Measurements from ENCODE around the gene BTBD2. TPM values are rescaled to one million over a fixed set of nuclear protein-coding genes. Genes with fewer than 3 reads are reported as not detected.

The BTBD2 gene
- total and polyA plus RNA-seq, 2 experiments from 2014 or later = 23.8 to 130 TPM

- TF ChIP-seq REST (IDR thresholded peaks at IDR 0.05; ENCODE audit: unreplicated experiment) (no peak), CTCF (conservative IDR thresholded peaks at IDR 0.05; ENCODE audit: low read depth in 2 of 2) (no peak), CREB1 (CRISPR knock-in tag; IDR thresholded peaks at IDR 0.05; ENCODE audit: low read depth) (no peak), ZNF114 (CRISPR knock-in tag; IDR thresholded peaks at IDR 0.05) (no peak), EZH2phosphoT487 (IDR thresholded peaks at IDR 0.05; ENCODE audit: unreplicated experiment) (no peak), ETS1 (IDR thresholded peaks at IDR 0.05) (no peak), STAT1 (IDR thresholded peaks at IDR 0.05; ENCODE audit: unreplicated experiment) (no peak)
Observed at GRCh38 chr19:1941146-1942077, 74.1 kb downstream of the BTBD2 start, which contains the start of gene CSNK1G2 (continued).

GRCh38 chr19:1938071-1938470 lies 77.4 kb downstream of the BTBD2 start:
- Histone ChIP-seq H3F3A (replicated peaks; ENCODE audit: low read depth) (peaks cover 7% of the 10 kb centered on the region), H3K4me3 (no peak overlapping the region), H3K4me1 (ENCODE audit: insufficient read depth) (peaks cover 12% of the 10 kb centered on the region), H3K27me3 (ENCODE audit: insufficient read depth) (no peaks in the 10 kb centered on the region), H3K9me2 (ENCODE audit: insufficient read depth) (no peaks in the 10 kb centered on the region), H3K27ac (ENCODE audit: low read depth) (no peak overlapping the region), H3K79me2 (replicated peaks; ENCODE audit: insufficient read depth) (peaks cover 13% of the 10 kb centered on the region), H4K20me1 (replicated peaks; ENCODE audit: insufficient read depth) (peaks cover 4% of the 10 kb centered on the region), H2AFZ (no peak overlapping the region), H3K36me3 (ENCODE audit: insufficient read depth) (no peaks in the 10 kb centered on the region), H3K4me2 (no peak overlapping the region)
- H3K4me1 Mint-ChIP-seq = peaks cover 10% of the 10 kb centered on the region
- H3K4me3 Mint-ChIP-seq = no peak overlapping the region
- no peak for ATAC-seq
- H3K27ac Mint-ChIP-seq = no peak overlapping the region
- peaks cover 16% of the 10 kb centered on the region for H3K27me3 Mint-ChIP-seq (ENCODE audit: insufficient read depth, low read depth, poor library complexity)
- no peak for TF ChIP-seq STAT1 (IDR thresholded peaks at IDR 0.05; ENCODE audit: unreplicated experiment)
- TF ChIP-seq REST (IDR thresholded peaks at IDR 0.05; ENCODE audit: unreplicated experiment) = no peak
- TF ChIP-seq ZNF114 (CRISPR knock-in tag; IDR thresholded peaks at IDR 0.05) = no peak
- peaks cover 9% of the 10 kb centered on the region; the same call in 1 of the 3 replicates for H3K9me3 Mint-ChIP-seq
- DNase-seq (ENCODE audit: low spot score) = no peak
- H3K36me3 Mint-ChIP-seq (ENCODE audit: low read depth) = peaks cover 2% of the 10 kb centered on the region; the same call in 2 of the 3 replicates
